Smooth muscle cell of the coronary artery (primary cell): ENCODE results near the gene NPY4R2. TPM values are rescaled to one million over a fixed set of nuclear protein-coding genes. Genes with fewer than 3 reads are reported as not detected.

Source experiments
- total RNA-seq: library from RNA; depleted of rRNA; stranded (reverse); fragments of >200 nt; gene quantifications from 2 replicates; pipeline ENCODE4 v1.2.3, GENCODE V29; 2014; ENCODE audit warnings: low replicate concordance

Gene NPY4R2
- 0.12 TPM in 1 of 2 replicates, not detected in the other for total RNA-seq

GRCh38 chr10:47918475-47918874 lies at the start of gene NPY4R2:
NPY4R2 (plus strand) TSS chr10:47918662; CDS start chr10:47921988, 3,326 bp downstream.

Other genes starting within 250 kb of the NPY4R2 start
- gene SYT15B, start 155.1 kb upstream of the NPY4R2 start, total RNA-seq = 0.30 TPM in 1 of 2 replicates, not detected in the other
- gene FAM25C, start 81.1 kb downstream of the NPY4R2 start, total RNA-seq = not detected in 2 replicates